NAMALWA (cell line): ENCODE measurements around the gene OCIAD1.

ENCODE experiments used
- DNase-seq: peaks from one replicate; pipeline ENCODE4 v3.0.0-alpha.2; 2015; ENCODE audit warnings: low spot score

The OCIAD1 gene

GRCh38 chr4:48891028-48891619 lies 60.2 kb downstream of the OCIAD1 start:
- no peak for DNase-seq

GRCh38 chr4:48896845-48897244 lies 66.0 kb downstream of the OCIAD1 start:
- DNase-seq, result no peak

DNA sequence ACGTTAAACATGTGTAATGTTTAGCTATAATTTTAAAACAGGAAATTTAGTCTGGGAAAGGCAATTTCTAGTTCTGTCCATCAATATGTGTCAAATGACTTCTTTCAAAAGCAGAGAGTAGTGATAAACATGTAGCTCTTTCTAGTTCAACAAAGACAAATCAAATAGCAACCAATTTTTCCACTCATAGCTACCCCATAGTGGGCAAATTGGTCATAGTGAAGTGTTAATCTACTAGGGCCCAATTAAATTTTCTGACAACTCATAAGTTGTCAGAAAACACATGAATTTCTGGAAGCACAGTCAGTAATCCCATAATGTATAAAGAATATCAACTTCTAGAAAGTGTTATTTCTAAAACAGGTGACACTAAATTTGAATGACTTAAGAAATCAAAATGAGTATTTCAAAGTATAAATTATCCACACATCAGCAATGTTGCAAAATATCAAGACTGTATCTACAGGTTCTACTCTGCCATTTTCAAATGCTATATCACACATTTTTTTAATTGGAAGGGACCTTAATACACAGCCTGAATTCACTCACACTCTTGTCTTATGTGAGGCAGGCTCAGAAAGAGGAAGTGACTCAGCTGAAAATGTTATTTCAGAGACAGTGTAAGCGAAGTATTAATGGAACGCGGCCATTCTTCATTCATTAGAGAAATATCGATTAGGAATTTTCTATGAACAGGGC lies 68.0 kb downstream of the OCIAD1 start:
- DNase-seq, result peak; percentile 67

GRCh38 chr4:48899432-48899749 lies 68.5 kb downstream of the OCIAD1 start:
- no peak for DNase-seq

- DNase-seq, result no peak
Observed at GRCh38 chr4:48899950-48900349, 69.1 kb downstream of the OCIAD1 start.

DNA sequence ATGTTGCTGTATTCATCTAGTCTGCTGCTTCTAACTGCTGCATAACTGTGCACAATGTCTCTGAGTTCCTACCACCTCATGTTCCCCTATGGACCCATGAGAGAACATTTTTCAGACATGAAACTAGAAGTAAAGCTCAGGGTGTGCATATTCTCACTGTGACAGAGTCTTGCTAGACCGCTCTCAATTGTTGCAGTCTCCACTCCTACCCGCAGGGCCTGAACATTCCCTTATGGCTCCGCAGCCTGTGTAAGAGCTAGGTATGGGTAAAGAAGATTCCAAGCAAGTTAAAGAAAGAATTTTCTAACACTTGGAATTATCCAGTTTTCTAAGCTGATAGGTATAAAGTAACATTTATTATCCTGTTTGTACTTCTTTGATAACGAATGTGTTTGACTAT lies 70.3 kb downstream of the OCIAD1 start:
- DNase-seq, result no peak

GRCh38 chr4:48902266-48902665 lies 71.4 kb downstream of the OCIAD1 start:
- DNase-seq, result no peak

DNA sequence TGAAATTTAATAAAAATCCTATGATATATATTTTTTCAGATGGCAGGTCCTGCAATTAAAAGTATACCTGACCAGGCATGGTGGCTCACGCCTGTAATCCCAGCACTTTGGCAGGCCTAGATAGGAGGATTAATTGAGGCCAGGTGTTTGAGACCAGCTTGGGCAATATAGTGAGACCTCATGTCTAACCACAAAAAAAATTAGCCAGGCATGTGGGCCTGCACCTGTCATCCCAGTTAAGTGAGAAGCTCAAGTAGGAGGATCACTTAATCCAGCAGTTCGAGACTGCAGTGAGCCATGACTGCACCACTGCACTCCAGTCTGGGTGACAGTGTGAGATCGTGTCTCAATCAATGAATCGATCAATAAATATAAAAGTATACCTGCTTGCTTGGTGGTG lies 73.2 kb downstream of the OCIAD1 start:
- peak; percentile 22 for DNase-seq

- DNase-seq, result no peak
Observed at GRCh38 chr4:48904541-48905142, 73.8 kb downstream of the OCIAD1 start.

DNA sequence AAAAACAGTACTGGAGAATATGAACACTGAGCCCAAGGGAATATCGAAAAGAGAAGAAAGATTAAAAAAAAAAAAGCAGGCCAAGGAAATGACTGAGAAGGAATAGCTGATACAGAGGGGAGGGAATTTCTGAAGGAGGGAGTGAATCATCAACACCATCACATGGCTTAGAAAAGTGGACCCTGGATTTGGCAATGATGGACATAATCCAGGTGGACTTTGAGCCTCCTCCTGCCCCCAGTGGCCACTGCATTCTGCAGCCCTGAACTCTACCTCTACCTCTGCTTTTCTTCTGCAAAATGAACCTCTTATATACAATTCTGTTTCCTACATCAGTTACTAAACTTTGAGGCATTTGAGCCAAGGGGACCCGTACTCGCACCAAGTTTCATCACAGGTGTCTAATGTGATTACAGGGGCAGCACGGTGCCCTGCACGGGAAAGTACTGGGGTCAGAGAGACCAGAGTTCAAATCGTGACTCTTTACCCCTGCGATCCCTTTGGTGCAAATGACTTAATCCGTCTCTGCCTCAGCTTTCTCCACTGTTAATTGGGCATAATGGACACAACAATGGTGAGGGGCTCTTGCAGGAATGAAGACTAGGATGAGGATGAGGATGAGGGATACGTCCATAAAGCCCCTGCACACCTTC lies 74.6 kb downstream of the OCIAD1 start:
- DNase-seq, result no peak

DNA sequence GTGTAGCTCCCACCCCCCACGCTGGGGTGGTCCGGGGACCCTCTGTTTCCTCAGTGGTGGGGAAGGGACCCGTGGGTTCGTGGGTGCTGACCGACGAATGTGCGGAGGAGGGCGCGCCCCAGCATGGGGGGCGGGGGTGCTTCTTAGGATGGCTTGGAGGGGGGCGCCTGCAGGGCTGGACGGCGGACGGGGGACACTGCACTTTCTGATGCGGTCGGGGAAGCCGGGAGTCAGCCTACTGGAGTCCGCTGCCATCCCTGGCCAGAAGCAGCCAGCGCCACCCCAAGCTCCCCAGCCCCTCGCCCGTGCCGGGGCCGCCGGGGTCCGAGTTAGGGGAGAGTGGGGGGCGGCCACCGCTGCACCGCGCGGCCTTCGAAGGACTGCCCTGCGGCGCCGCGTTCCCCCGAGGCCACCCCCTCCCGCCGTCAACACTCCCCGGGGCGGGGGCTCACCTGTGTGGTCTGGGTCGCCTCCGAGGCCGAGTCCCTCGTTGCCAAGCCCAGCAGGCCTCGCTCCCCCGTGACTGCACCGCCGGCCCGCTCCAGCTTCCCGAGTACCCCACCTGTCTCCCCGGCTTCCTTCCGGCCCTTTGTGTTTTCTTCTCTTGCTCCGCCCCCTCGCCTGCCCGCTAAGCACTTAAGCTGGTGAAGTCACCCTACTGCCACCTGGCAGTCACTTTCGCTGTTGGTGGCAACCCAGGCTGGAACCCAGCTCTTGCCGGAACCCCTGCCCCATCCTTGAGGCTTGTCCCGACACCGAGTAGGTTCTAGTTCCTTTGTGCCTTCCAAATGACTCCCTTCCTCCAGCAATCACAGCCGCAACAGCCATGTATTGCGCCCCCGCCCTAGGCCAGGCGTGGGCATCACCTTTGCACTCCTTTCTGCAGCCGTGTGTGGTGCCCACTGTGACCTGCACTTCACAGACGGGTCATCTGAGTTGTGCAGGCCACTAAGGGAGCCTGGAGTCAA lies 75.6 kb downstream of the OCIAD1 start, which contains the start of gene OCIAD2:
Gene OCIAD2 (minus strand): TSS at position 569 of the 968 bp plus-strand sequence. CDS start 2,225 bp downstream, outside the sequence.
- DNase-seq, result peak; percentile 89

GRCh38 chr4:48907706-48908477 lies 77.0 kb downstream of the OCIAD1 start:
- DNase-seq, result no peak

DNA sequence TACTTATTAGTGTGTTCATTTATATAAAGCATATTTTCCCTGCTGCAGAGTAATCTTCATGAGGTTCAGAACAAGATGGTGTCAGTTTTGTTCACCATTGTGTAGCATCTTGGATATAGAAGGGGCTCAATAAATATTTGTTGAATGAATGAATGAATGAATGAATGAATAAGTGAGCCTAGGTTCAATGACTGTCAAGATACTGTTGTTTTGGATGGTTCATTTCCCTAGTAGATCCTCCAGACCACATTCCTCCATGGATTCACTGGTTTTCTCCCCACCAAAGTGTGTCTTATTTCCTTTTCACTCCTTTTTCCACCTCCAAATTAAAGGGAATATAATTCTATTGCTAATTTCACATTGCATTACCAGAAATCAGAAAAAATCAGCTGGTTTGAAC lies 77.8 kb downstream of the OCIAD1 start:
- DNase-seq, result no peak

DNA sequence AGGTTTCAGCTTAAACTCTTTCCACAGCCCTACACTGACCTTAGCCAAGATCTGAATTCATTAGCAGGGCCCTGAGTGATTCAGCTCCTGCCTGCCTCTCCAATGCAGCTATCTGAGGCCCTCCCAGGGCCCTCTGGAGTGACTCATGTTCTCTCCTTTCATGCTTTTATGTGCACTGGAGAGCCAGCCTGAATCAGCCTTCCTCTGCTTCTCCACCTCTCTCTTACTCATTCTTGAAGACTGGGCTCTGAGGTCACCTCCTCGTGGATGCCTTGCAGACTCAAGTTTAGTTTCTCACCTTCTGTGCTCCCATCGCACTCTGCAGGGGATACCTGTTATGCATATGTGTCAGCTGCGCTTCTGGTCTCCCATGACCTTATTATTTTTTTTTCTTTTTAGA lies 78.8 kb downstream of the OCIAD1 start:
- no peak for DNase-seq

DNA sequence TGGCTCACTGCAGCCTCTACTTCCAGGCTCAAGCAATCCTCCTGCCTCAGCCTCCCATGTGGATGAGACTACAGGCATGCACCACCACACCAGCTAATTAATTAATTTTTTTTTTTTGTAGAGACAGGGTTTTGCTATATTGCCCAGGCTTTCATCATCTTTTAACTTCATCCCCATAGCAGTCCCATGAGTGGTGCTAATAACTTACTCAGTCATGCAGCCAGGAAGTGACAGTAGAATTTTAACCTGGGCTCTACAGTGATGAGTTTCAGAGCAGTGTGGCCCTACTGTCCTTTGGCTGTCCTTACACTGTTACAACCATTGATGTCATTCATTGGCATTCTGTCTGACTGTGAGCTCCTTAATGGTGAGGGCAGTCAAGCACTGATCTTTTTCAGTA lies 79.6 kb downstream of the OCIAD1 start:
- DNase-seq, result no peak
